HepG2 (cell line): Measurements from ENCODE around the gene ALG14. TPM values are rescaled to one million over a fixed set of nuclear protein-coding genes. Genes with fewer than 3 reads are reported as not detected.
A peak's percentile ranks its signal among the peaks of the same experiment; 100 is the strongest.

Source experiments
- ATAC-seq: fragments of 200-7000 bp; cut with Tn5 transposase; 3 replicates; pipeline ENCODE4 v1.9.1; 2020; ENCODE audit warnings: mild to moderate bottlenecking, moderate library complexity
- BruUV-seq: library from RNA; stranded (reverse); fragments of 400-500 nt; replicated peaks from 2 replicates; lab custom pipeline; 2021; lab: Mats Ljungman, UMichigan
- CTCF ChIA-PET: fragments of 300-600 bp; formaldehyde crosslinking; extraction: SDS; loops from one replicate; lab custom pipeline; 2021; ENCODE audit warnings: low total read pairs, inconsistent platforms, low intra/inter-chr PET ratio; lab: Yijun Ruan, JAX
- POLR2A ChIA-PET: fragments of 350-600 bp; sonication (Branson Sonifier 250); formaldehyde crosslinking; loops from one replicate; lab custom pipeline; 2020; ENCODE audit warnings: antibody characterized with exemption, inconsistent platforms; lab: Yijun Ruan, JAX
- DNase-seq: peaks from one replicate; pipeline ENCODE4 v3.0.0-alpha.2; 2015; ENCODE audit warnings: low spot score
- FAIRE-seq: peaks from 3 replicates; lab custom pipeline; 2011; peaks lifted over from hg19 to GRCh38; lab: Jason Lieb, UNC
- H2AFZ ChIP-seq: one replicate; pipeline ENCODE4 v1.6.1; 2011; ENCODE audit warnings: low read length, inconsistent platforms
- H3K27ac ChIP-seq: fragments of 300-600 bp; 3 replicates; pipeline ENCODE4 v1.8.0; 2011; ENCODE audit warnings: mixed run types, mild to moderate bottlenecking, mixed read lengths, low read length, inconsistent platforms; ENCODE audit not compliant: insufficient read depth; ENCODE audit errors: extremely low read length
- H3K27me3 ChIP-seq, 2 experiments: fragments of 200-600 bp in 1 of 2; 2 replicates in 1 of 2; 3 replicates in 1 of 2; pipeline versions ENCODE4 v1.6.0 to v1.8.0; 2011; ENCODE audit warnings: low read length in 2 of 2, mild to moderate bottlenecking in 2 of 2, moderate library complexity in 2 of 2, inconsistent platforms in 1 of 2; ENCODE audit not compliant: insufficient read depth in 2 of 2, control insufficient read depth in 1 of 2
- H3K36me3 ChIP-seq, 2 experiments: fragments of 200-600 bp in 1 of 2; replicated peaks in 1 of 2; 2 replicates in 1 of 2; 3 replicates in 1 of 2; pipeline versions ENCODE4 v1.5.1 to v1.8.0; 2011; ENCODE audit warnings: low read length in 2 of 2, inconsistent platforms in 1 of 2; ENCODE audit not compliant: insufficient read depth in 2 of 2, control insufficient read depth in 1 of 2
- H3K4me1 ChIP-seq: 2 replicates; pipeline ENCODE4 v1.5.1; 2012; ENCODE audit warnings: low read length, inconsistent platforms; ENCODE audit not compliant: insufficient read depth
- H3K4me2 ChIP-seq: 2 replicates; pipeline ENCODE4 v1.6.0; 2011; ENCODE audit warnings: low read depth, low read length, inconsistent platforms
- H3K4me3 ChIP-seq, 3 experiments: fragments of 200-600 bp in 1 of 3; sonication (generic), shearing (Covaris generic) in 1 of 3; replicated peaks in 1 of 3; 2 replicates each; pipeline ENCODE4 v1.5.1; 2011 to 2016; ENCODE audit warnings: low read length in 3 of 3, inconsistent platforms in 2 of 3, low read depth in 2 of 3, mild to moderate bottlenecking in 2 of 3, control low read depth in 1 of 3, mixed read lengths in 1 of 3; ENCODE audit not compliant: insufficient read depth in 1 of 3
- H3K79me2 ChIP-seq: one replicate; pipeline ENCODE4 v1.6.1; 2011; ENCODE audit warnings: low read length, inconsistent platforms; ENCODE audit not compliant: insufficient read depth
- H3K9ac ChIP-seq: 2 replicates; pipeline ENCODE4 v1.6.0; 2011; ENCODE audit warnings: mild to moderate bottlenecking, low read depth, low read length, inconsistent platforms; ENCODE audit not compliant: insufficient read depth
- H3K9me3 ChIP-seq: 2 replicates; pipeline ENCODE4 v1.5.1; 2012; ENCODE audit warnings: mild to moderate bottlenecking, low read length
- H4K20me1 ChIP-seq: 2 replicates; pipeline ENCODE4 v1.6.0; 2011; ENCODE audit warnings: inconsistent platforms, mild to moderate bottlenecking, low read length, moderate library complexity; ENCODE audit not compliant: insufficient read depth
- MAFF ChIP-seq: IDR thresholded peaks from 2 replicates; pipeline ENCODE4 v1.6.1; 2011; ENCODE audit warnings: low read depth, low read length, improper control_type of control experiment
- MAFK ChIP-seq, 2 experiments: IDR thresholded peaks in 1 of 2; conservative IDR thresholded peaks in 1 of 2; 2 replicates each; pipeline ENCODE4 v1.6.1; 2011; ENCODE audit warnings: improper control_type of control experiment in 2 of 2, low read length in 2 of 2
- ZFP36L1 ChIP-seq: sonication (generic); formaldehyde crosslinking; IDR thresholded peaks from 2 replicates; pipeline ENCODE4 v1.8.0; 2022; ENCODE audit warnings: mild to moderate bottlenecking, missing genetic modification reagents, moderate library complexity
- ZNF224 ChIP-seq: sonication (generic); formaldehyde crosslinking; IDR thresholded peaks from 2 replicates; pipeline ENCODE4 v1.5.0; 2020; ENCODE audit warnings: mild to moderate bottlenecking, missing genetic modification reagents
- in situ Hi-C: cut with HindIII; loops from 2 replicates; pipeline ENCODE4 v1.10.0; 2017; ENCODE audit warnings: low pct_unique_long_range_greater_than_20kb; ENCODE audit not compliant: extremely low pct_ligation_motif_present
- intact Hi-C: fragments of 100-400 bp; cut with micrococcal nuclease; formaldehyde crosslinking; loops from one replicate; pipeline ENCODE4 v1.10.0; 2022; ENCODE audit not compliant: unreplicated experiment
- polyA plus RNA-seq, 8 experiments: library from polyadenylated mRNA; depleted of rRNA in 3 of 8; stranded (reverse) in 7 of 8; unstranded in 1 of 8; fragments of >200 nt; fragmentation: Illumina TruSeq in 4 of 8; extraction: Trizol in 4 of 8; gene quantifications; 2 replicates each; pipeline versions ENCODE4 v1.2.1 to v1.2.3, GENCODE V29; 2011 to 2016; ENCODE audit warnings: low read depth in 4 of 8, missing spikeins in 1 of 8, mixed read lengths in 1 of 8; ENCODE audit not compliant: insufficient read depth in 1 of 8
- total RNA-seq, 5 experiments: library from RNA; depleted of rRNA; stranded (reverse); fragments of >200 nt; fragmentation: Illumina TruSeq; extraction: Trizol; gene quantifications; 2 replicates each; pipeline ENCODE4 v1.2.3, GENCODE V29; 2016; ENCODE audit warnings: low read depth in 1 of 5
- TF ChIP-seq, protein P1 (sequence below): sonication (generic); formaldehyde crosslinking; IDR thresholded peaks from 2 replicates; pipeline ENCODE4 v1.5.1; 2020; ENCODE audit warnings: mild to moderate bottlenecking, missing genetic modification reagents
- TF ChIP-seq, protein P2 (sequence below): IDR thresholded peaks from 2 replicates; pipeline ENCODE4 v1.6.1; 2016; ENCODE audit warnings: missing compliant biosample characterization, missing genetic modification reagents, borderline replicate concordance
- TF ChIP-seq, protein P3 (sequence below): sonication (generic); formaldehyde crosslinking; IDR thresholded peaks from 2 replicates; pipeline ENCODE4 v1.5.1; 2020; ENCODE audit warnings: mild to moderate bottlenecking, missing genetic modification reagents, moderate library complexity

The ALG14 gene
- total and polyA plus RNA-seq, 2 of the 13 experiments (the other 11 are each of a cell fraction or from before 2014, with no cell fraction given): 4.5 to 12.7 TPM

DNA sequence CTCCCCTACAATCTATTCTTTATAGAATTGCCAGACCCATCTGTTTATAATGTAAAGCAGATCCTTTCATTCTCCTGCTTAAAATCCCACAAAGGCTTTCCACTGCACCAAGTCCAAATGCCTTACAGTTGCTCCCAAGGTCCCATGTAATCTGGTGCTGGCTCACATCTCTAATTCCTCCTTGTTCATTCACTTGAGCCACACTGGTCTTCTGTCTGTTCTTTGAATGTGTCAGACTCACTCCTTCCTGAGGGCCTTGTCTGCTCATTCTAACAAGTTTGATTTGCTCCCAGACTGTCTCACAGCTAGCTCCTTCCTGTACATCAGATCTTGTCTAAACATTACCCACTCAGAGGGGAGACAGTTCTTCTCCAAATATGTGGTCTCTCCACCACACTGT, 38.9 kb downstream of the ALG14 start (continued):
- TF ChIP-seq, protein P1, sequence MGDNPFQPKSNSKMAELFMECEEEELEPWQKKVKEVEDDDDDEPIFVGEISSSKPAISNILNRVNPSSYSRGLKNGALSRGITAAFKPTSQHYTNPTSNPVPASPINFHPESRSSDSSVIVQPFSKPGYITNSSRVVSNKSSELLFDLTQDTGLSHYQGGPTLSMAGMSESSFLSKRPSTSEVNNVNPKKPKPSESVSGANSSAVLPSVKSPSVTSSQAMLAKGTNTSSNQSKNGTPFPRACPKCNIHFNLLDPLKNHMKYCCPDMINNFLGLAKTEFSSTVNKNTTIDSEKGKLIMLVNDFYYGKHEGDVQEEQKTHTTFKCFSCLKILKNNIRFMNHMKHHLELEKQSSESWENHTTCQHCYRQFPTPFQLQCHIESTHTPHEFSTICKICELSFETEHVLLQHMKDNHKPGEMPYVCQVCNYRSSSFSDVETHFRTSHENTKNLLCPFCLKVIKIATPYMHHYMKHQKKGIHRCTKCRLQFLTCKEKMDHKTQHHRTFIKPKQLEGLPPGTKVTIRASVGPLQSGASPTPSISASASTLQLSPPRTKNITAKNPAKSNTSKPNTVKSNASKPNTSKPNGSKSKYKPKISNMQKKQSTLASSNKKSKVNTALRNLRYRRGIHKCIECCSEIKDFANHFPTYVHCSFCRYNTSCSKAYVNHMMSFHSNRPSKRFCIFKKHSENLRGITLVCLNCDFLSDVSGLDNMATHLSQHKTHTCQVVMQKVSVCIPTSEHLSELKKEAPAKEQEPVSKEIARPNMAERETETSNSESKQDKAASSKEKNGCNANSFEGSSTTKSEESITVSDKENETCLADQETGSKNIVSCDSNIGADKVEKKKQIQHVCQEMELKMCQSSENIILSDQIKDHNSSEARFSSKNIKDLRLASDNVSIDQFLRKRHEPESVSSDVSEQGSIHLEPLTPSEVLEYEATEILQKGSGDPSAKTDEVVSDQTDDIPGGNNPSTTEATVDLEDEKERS (CRISPR knock-in tag): no peak
- TF ChIP-seq, protein P2, sequence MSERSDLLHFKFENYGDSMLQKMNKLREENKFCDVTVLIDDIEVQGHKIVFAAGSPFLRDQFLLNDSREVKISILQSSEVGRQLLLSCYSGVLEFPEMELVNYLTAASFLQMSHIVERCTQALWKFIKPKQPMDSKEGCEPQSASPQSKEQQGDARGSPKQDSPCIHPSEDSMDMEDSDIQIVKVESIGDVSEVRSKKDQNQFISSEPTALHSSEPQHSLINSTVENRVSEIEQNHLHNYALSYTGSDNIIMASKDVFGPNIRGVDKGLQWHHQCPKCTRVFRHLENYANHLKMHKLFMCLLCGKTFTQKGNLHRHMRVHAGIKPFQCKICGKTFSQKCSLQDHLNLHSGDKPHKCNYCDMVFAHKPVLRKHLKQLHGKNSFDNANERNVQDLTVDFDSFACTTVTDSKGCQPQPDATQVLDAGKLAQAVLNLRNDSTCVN (CRISPR knock-in tag): no peak
- no peak for TF ChIP-seq ZFP36L1 (CRISPR knock-in tag)
- no peak for TF ChIP-seq ZNF224

DNA sequence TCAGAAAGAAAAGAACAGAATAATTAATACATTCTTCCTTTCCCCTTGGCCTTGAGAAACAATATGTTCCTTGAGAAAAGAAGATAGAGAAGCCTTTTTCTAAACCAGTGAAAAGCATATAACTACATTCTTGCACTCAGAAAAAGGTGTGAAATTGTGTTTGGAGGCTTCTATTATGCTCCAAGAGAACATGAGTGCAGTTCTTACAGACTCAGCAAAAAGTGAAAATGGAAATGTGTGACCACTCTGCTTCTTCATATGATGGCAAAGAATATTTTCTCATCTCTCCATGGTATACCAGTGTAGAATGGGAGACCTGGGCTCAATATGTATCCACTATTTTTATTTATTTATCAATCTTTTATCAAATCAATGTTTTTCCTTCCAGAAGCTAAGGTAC, 43.2 kb downstream of the ALG14 start:
- TF ChIP-seq MAFK (conservative IDR thresholded peaks at IDR 0.05 in 1 of 2, IDR thresholded peaks at IDR 0.05 in 1 of 2; ENCODE audit: low read length in 2 of 2) (peak; percentile 38 to 67; a peak in 3 of 4 replicates), MAFF (peak; percentile 51; the same call in 1 of the 2 replicates)
- TF ChIP-seq, protein P3, sequence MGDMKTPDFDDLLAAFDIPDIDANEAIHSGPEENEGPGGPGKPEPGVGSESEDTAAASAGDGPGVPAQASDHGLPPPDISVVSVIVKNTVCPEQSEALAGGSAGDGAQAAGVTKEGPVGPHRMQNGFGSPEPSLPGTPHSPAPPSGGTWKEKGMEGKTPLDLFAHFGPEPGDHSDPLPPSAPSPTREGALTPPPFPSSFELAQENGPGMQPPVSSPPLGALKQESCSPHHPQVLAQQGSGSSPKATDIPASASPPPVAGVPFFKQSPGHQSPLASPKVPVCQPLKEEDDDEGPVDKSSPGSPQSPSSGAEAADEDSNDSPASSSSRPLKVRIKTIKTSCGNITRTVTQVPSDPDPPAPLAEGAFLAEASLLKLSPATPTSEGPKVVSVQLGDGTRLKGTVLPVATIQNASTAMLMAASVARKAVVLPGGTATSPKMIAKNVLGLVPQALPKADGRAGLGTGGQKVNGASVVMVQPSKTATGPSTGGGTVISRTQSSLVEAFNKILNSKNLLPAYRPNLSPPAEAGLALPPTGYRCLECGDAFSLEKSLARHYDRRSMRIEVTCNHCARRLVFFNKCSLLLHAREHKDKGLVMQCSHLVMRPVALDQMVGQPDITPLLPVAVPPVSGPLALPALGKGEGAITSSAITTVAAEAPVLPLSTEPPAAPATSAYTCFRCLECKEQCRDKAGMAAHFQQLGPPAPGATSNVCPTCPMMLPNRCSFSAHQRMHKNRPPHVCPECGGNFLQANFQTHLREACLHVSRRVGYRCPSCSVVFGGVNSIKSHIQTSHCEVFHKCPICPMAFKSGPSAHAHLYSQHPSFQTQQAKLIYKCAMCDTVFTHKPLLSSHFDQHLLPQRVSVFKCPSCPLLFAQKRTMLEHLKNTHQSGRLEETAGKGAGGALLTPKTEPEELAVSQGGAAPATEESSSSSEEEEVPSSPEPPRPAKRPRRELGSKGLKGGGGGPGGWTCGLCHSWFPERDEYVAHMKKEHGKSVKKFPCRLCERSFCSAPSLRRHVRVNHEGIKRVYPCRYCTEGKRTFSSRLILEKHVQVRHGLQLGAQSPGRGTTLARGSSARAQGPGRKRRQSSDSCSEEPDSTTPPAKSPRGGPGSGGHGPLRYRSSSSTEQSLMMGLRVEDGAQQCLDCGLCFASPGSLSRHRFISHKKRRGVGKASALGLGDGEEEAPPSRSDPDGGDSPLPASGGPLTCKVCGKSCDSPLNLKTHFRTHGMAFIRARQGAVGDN (CRISPR knock-in tag): no peak
- Histone ChIP-seq H3K79me2 (no peaks in the 10 kb centered on the region), H2AFZ (no peak overlapping the region), H3K27me3 (no peaks in the 10 kb centered on the region), H3K27ac (no peak overlapping the region), H3K36me3 (no peaks in the 10 kb centered on the region; a peak in 1 of 5 replicates), H4K20me1 (no peaks in the 10 kb centered on the region), H3K9ac (no peak overlapping the region), H3K4me3 (no peak overlapping the region), H3K4me1 (no peaks in the 10 kb centered on the region), H3K9me3 (peaks cover 6% of the 10 kb centered on the region; the same call in 1 of the 2 replicates), H3K4me2 (no peak overlapping the region)
- FAIRE-seq (no peak), DNase-seq (no peak), ATAC-seq (no peak)
- in situ Hi-C loops (loop anchor here (25.0 kb wide), 1 partner anchor 492 kb away; the partner anchor contains the start of gene F3), intact Hi-C loops (no loop called here)
- ChIA-PET POLR2A (no interaction called here), CTCF (no interaction called here)
- BruUV-seq: no TSS peak
